ENCODE measurements around the gene GALNT7. TPM values are rescaled to one million over a fixed set of nuclear protein-coding genes. Genes with fewer than 3 reads are reported as not detected.

Gene GALNT7
- total and polyA plus RNA-seq, 2 of the 13 experiments (the other 11 are each of a cell fraction or from before 2014, with no cell fraction given) = 0.08 to 0.13 TPM

DNA sequence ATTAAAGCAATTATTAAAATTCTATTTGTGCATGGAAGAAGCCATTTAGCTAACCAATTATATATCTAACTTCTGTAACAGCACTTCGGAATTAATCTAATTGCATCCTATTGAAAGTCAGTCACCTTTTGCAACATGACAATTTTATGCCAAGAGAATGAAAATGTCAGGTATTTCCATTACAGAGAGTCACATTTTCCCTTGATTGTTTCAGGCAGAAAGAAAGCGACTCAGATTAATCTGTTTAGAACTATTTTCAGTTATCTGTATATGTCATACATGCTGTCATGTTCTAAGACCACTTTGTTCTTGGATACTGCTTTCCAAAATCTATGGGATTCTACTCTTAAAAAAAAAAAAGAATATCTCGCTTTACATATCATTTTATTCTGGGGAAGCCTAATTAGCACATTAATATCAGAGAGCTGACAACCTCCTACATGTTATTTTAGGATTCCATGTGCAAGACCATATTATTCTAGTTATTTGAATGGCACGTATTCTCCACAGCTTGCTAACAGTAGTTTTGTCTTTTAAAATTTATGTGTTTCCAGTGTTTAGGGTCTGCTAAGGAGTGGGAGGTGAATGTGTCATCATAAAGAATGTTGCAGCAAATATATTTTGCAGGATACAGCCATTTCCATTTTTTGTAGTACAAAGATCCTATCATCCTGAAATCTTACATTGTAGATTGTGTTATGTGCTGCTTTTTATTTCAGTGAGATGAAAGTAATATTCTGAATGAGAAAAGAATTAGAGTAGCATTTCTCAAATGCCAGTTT is 31.7 kb downstream of the GALNT7 start (continued):
- TF ChIP-seq, protein P1, sequence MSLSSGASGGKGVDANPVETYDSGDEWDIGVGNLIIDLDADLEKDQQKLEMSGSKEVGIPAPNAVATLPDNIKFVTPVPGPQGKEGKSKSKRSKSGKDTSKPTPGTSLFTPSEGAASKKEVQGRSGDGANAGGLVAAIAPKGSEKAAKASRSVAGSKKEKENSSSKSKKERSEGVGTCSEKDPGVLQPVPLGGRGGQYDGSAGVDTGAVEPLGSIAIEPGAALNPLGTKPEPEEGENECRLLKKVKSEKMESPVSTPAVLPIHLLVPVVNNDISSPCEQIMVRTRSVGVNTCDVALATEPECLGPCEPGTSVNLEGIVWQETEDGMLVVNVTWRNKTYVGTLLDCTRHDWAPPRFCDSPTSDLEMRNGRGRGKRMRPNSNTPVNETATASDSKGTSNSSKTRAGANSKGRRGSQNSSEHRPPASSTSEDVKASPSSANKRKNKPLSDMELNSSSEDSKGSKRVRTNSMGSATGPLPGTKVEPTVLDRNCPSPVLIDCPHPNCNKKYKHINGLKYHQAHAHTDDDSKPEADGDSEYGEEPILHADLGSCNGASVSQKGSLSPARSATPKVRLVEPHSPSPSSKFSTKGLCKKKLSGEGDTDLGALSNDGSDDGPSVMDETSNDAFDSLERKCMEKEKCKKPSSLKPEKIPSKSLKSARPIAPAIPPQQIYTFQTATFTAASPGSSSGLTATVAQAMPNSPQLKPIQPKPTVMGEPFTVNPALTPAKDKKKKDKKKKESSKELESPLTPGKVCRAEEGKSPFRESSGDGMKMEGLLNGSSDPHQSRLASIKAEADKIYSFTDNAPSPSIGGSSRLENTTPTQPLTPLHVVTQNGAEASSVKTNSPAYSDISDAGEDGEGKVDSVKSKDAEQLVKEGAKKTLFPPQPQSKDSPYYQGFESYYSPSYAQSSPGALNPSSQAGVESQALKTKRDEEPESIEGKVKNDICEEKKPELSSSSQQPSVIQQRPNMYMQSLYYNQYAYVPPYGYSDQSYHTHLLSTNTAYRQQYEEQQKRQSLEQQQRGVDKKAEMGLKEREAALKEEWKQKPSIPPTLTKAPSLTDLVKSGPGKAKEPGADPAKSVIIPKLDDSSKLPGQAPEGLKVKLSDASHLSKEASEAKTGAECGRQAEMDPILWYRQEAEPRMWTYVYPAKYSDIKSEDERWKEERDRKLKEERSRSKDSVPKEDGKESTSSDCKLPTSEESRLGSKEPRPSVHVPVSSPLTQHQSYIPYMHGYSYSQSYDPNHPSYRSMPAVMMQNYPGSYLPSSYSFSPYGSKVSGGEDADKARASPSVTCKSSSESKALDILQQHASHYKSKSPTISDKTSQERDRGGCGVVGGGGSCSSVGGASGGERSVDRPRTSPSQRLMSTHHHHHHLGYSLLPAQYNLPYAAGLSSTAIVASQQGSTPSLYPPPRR (CRISPR knock-in tag; IDR thresholded peaks at IDR 0.05; ENCODE audit: borderline replicate concordance) = no peak
- TF ChIP-seq GFI1 (CRISPR knock-in tag; IDR thresholded peaks at IDR 0.05; ENCODE audit: borderline replicate concordance) = no peak
- no peak for TF ChIP-seq ZNF121 (CRISPR knock-in tag; IDR thresholded peaks at IDR 0.05)
- no peak for TF ChIP-seq DZIP1 (CRISPR knock-in tag; IDR thresholded peaks at IDR 0.05)
- TF ChIP-seq SIN3A (IDR thresholded peaks at IDR 0.05; ENCODE audit: borderline replicate concordance, low read depth, low read length) = no peak

All from HepG2 (cell line).